HG02852 (cell line): ENCODE results near the gene KCNQ1.

Source experiments
- ATAC-seq: cut with Tn5 transposase; IDR thresholded peaks from one replicate; pipeline ENCODE4 v1.9.1; 2021; ENCODE audit warnings: mild to moderate bottlenecking, moderate library complexity; ENCODE audit not compliant: unreplicated experiment

KCNQ1 gene

GRCh38 chr11:2883979-2884815 lies 439.4 kb downstream of the KCNQ1 start:
- no peak for ATAC-seq

DNA sequence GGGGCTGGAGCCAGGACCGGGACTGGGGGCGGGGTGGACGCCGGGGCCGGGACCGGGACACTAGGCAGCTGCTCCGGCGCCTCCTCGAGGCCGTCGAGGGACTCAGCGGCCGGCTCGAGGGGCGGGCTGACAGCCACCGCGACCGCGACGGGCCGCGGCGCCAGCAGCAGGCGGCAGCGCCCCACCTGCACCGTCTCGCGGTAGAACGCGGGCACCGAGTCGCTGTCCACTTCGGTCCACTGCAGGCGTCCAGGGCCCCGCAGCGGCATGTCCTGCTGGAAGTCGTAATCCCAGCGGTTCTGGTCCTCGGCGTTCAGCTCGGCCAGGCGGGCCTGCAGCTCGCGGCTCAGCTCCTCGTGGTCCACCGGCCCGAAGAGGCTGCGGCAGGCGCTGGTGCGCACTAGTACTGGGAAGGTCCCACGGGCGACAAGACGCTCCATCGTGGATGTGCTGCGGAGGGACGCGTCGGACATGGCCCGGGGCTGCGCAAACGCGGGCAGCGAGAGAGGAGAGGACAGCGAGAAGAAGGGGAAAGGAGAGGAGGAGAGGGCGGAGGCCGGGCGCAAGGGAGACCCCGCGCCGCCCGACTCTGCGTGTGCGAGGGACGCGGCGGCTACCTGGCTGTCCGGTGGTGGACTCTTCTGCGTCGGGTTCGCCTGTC lies 440.3 kb downstream of the KCNQ1 start:
- ATAC-seq, result no peak

GRCh38 chr11:2885678-2886081 lies 440.9 kb downstream of the KCNQ1 start, which contains the start of gene CDKN1C:
TSS of gene CDKN1C (minus strand) at chr11:2885775. CDS start at chr11:2885456, 319 bp downstream.
- ATAC-seq, result peak; percentile 82

DNA sequence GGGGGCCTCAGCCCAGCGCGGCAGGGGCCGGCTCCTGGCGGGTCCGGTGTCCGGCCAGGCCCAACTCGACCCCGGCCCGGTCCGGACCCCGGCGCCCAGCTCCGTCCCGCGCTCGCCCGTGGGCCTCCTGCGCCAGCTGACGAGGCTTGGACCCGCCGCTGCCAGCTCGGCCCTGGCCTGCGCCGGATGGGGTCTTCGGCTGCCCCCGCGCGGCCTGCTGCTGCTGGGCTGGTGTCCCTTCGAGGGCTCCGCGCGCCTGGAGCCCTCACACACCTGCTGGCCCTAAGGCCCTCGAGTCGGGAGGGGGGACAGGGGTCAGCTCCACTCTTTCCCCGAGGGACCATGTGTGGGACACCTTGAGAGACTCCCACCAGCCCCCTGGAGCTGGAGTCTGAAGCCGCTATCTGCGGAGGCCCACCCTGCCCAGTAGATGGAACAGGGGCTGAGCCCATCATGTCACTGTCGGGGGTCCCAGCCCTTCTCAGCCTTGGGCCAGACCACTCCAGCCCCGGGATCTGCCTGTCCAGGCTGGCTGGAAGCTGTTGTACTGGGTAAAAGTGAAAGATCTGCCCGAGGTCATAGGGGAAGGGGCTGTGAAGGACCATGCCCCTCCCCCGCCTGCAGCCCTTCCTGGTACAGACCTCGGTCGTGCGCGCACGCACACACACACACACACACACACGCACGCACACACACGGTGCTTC lies 441.5 kb downstream of the KCNQ1 start:
- no peak for ATAC-seq

DNA sequence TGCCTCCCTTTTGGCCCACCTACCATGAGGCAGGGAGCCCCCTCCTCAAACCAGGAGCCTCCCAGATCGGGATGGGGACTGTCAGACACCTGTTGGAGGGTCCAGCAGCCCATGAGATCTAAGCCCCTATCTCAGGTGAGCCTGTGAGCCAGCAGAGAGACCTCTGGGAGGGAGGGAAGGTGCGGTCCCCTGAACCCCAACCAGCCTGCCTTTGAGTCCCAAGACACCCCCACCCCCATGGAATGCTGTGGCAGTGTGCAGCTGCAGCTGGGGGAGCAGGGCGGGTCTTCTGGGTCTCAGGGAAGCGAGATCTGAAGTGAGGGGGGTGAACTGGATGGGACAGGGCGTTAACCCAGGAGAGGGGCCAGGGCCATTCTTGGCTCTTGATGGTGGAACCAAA lies 442.1 kb downstream of the KCNQ1 start:
- no peak for ATAC-seq

GRCh38 chr11:2887515-2888195 lies 442.8 kb downstream of the KCNQ1 start:
- no peak for ATAC-seq

DNA sequence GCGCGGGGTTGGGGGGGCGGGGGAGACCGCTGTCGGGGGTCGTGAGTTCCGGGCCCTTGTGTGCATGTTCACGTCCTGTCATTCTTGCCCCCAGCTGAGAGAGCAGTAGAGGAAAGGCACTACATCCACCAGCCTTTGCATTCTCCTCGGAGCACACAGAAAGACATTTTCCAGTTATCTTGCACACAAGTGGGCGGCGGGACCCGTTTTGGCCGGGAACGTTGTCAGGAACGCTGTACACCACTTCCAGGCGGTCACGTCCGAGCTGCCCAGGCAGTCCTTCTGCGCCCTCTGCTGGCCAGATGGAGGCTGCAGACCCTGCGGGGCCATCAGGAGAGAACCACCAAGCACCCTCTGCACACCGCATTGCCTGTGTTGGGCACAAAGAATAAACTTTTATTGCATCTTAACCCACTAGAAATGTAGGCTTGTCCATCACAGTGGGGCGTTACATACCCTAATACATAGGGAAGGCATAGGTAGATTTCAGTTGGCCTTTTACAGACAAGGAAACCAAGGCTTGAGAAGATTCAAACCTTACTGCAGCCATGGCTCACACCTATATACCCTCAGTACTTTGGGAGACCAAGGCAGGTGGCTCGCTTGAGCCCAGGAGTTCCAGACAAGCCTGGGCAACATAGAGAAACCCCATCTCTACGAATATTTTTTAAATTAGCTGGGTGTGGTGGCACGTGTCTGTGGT lies 443.6 kb downstream of the KCNQ1 start:
- peak; percentile 31 for ATAC-seq

DNA sequence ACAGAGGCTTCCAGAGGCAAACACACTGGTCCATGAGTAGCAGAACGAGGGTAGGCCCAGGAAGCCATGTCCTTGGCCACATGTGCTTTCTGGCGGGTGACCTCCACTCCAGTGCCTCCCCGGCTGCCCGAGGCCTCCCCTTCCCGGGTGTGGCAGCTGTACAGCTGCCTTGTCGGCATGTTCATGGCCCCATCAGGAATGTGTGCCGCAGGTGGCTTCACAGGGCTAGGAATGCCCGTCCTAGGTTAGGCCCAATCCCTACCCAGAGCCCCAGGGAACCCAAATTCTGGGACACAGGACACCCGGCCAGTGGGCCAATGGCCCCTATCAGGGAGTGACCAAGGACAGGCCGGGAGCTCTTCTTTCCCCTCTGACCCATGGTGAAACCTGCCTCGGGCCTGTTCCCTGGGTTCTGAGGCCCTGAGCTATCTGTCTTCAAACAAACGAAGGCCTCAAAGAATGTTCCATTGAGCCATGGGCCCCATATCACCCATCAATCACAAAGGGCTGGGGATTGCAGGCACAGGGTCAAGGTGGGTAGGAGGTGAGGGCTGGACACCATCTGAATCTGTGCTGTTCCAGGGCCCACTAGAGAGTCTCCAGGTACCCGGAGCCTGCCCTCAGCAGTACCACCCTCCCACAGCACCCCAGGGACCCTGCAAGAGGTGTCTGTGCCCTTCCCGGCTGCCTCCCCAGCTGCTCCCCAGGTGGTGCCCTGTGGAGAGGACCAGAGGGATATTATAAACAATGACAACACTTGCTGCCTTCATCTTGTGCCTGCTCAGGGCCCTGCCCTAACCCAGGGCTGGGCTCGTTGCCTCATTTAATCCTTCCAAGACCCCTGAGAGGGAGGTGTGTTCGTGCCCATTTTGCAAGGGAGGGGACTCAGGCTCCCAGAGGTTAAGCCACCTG lies 444.8 kb downstream of the KCNQ1 start:
- no peak for ATAC-seq

DNA sequence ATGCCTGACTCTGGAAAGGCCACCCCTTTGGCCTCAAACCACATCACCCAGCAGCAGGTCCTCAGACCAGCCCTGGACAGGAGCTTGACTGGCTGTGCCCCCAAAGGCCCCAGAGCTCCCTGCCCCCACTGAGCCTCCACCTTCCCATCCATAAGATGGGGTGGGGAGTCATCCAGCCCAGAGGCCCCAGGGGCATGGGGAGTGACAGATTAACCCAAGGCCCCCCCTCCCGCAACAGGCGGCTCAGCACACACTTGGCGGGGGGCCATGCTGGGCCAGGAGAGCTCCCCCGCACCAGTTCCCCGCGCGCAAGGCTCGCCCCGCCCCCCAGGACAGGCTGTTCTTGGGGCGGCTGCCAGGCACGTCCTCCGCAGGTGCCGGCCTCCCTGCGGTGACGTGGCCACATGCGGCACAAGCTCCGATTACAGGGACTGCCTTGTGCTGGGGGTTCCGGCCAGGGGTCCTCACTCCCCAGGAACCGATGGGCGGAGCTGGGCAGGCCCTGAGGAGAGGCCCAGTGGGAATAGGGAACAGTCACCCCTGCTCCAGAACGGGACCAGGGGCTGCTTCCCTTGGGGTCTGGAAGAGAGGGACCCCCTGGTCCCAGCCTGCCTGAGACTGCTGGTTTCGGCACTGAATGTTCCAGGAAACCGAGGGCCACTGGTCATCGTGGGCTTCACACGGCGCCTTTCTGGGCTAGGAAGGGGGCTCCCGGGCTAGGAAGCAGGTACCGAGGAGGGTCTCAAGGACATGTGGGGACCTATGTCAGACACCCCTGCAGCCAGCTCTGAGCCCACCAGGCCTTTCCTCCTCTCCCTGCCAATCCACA lies 445.9 kb downstream of the KCNQ1 start:
- no peak for ATAC-seq

GRCh38 chr11:2891326-2892214 lies 446.8 kb downstream of the KCNQ1 start:
- no peak for ATAC-seq

GRCh38 chr11:2892215-2892966 lies 447.6 kb downstream of the KCNQ1 start:
- ATAC-seq, result no peak

GRCh38 chr11:2892967-2893528 lies 448.2 kb downstream of the KCNQ1 start:
- no peak for ATAC-seq

DNA sequence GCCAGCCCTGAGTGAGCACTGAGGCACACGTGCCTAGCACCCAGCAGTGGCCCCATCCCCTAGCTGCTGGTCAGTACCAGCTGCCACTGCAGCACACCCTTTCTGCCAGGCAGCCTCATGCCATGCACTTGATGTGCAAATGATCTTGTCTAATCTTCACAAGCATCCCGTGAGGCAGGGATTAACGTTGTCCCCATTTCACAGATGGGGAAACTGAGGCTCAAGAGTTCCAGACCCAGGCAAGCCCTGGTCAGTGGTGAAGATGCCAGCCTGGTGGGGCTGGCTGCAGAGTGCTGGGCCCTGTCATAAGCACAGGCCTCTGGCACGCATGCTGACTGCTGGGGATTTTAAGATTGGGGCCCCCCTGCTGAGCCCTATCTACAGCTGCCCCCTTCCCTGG lies 449.1 kb downstream of the KCNQ1 start:
- ATAC-seq, result no peak

- no peak for ATAC-seq
Measured at GRCh38 chr11:2896047-2896446, 451.2 kb downstream of the KCNQ1 start.

DNA sequence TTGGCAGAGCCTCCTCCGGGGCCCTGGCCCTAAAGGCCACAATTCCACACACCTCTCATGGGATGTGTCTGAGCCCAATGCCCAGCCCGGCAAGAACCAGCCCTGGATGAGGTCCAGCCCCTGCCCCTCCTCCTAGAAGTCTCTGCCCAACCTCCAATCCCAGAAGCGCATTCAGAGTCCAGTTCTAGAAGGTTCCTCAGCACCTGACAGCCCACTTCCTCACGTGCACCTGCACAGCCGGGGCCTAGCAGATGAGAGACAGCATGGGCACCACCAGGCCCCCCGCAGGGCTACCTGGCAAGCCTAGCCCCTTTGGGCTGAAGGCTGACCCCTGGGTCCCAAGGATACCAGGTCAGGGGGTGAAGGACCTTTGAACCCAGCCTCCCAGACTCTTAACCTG lies 452.2 kb downstream of the KCNQ1 start:
- ATAC-seq, result no peak

DNA sequence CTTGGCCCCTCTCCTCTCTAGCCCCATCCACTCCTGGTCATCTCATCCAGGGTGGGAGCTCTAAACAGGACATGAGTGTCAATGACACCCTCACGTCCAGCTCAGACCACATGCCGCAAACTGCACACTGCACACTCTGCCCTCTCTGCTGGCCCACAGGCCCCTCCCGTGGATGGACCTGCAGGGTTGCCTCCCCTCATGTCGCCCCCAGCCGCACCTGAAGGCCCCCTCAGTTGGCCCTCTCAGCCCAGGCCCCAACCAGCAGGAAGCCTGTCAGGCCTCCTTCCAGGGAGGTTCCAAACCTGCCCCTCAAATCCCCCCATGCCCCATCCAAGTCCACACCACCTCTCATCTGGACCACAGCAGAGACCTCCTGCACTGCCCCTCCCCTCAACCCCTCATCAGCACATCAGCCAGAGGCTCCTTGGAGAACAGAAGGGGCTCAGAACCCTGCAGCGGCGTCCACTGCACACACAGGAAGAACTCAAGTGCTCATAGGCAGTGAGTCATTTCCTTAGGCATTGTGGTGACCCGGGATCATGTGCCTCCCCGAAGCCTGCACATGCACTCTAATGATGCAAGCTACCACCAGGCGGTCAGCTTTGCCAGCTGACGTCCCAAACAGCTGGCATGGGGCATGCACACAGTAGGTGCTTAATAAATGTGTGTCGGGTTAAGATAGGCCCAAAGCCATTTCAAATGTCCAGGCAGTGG lies 453.7 kb downstream of the KCNQ1 start:
- no peak for ATAC-seq
